ENCODE measurements around the gene ROPN1. TPM values are rescaled to one million over a fixed set of nuclear protein-coding genes. Genes with fewer than 3 reads are reported as not detected.
"Not testable (repeated sequence)": the region's sequence is repeated elsewhere in the genome, so short reads cannot be mapped to it uniquely, and the experiment has no call there.

Gene ROPN1
- not detected for total RNA-seq

DNA sequence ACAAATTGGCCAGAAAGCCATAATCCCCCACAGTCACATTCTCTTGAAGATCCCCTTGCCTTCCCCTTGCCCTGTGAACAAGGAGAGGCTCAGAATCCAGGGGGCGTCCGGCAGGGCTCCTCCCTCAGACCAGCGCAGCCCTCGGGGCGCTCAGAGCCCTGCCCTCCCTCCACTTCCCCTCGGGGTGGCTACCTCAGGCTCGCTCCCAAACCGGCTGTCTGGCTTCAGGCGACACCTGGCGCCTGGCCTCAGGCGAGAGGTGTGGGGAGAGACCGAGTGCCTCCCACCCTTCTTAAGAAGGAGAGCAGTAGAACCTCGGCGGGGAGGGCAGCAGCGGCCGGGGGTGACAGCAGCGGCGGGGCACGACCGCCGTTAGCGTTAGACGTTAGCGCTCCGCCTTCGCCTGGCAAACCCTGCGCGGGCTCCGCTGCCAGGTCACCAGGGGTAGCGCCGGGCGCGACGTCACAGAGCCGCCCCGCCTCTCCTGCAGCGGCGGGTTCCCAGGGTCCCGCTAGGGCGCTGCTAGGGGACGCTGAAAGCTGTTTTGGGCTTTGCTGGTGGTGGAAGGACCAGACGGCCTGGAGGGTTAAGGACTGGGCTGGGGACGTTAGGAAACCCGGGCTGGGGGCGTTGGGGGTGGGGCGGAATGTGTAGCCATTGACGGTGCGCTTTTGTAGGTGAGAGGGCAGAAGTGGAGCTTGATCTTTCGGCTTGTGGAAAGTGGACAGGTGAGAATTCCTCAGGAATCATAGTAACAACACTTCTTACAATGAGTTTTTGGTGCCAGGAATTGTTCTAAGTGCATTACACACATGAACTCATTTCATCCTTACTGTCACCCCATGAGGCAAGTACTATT lies at the start of gene ROPN1:
TSS of gene ROPN1 (minus strand) at position 395 of the 859 bp plus-strand sequence. CDS start 11,643 bp downstream, outside the sequence.
- not testable (repeated sequence) for H3K4me3 ChIP-seq (ENCODE audit: low read length in 3 of 3); H3K9ac ChIP-seq (ENCODE audit: low read depth in 1 of 3, low read length in 3 of 3); H3K4me1 ChIP-seq (ENCODE audit: control insufficient read depth in 3 of 3, insufficient read depth in 3 of 3, low read length in 3 of 3)

DNA sequence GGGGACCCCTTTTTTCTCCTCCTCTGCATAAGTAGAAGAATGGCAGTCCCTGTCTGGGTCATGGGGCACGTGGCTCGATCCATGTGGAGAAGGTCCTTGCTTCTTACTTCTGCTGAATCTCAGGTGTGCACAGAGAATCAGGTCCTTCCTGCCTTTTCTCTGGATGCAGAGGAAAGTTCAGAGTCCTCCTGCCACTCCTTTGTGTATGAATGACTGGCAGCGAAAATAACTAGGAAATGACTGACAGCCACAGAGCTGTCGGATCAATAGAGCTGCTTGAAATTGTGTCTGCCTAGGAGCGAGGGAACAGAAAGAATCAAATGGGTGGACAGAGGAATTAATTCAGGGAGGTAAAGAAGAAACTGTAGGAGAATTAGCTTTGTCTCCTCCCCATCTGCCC lies 49.6 kb upstream of the ROPN1 start:
- no peak overlapping the region for H3K4me3 ChIP-seq (ENCODE audit: low read length in 3 of 3)
- peaks cover 0 to 4% (median 0%) of the 10 kb centered on the region in 3 donors for H3K4me1 ChIP-seq (ENCODE audit: control insufficient read depth in 3 of 3, insufficient read depth in 3 of 3, low read length in 3 of 3)
- H3K9me3 ChIP-seq (ENCODE audit: control insufficient read depth in 3 of 3, low read length in 3 of 3): no peaks in the 10 kb centered on the region
- no peak overlapping the region for H3K27ac ChIP-seq (ENCODE audit: low read depth, low read length)
- no peaks in the 10 kb centered on the region for H3K36me3 ChIP-seq (ENCODE audit: control insufficient read depth in 3 of 3, insufficient read depth in 3 of 3, low read length in 3 of 3)
- no peaks in the 10 kb centered on the region for H3K27me3 ChIP-seq (ENCODE audit: control insufficient read depth in 3 of 3, insufficient read depth in 3 of 3, low read length in 3 of 3)
- H3K9ac ChIP-seq (ENCODE audit: low read depth in 1 of 3, low read length in 3 of 3): no peak overlapping the region

More for the DNA sequence above, at the start of gene ROPN1:
- not testable (repeated sequence) for H3K27ac ChIP-seq (ENCODE audit: low read depth, low read length); H3K27me3 ChIP-seq (ENCODE audit: control insufficient read depth in 3 of 3, insufficient read depth in 3 of 3, low read length in 3 of 3); H3K9me3 ChIP-seq (ENCODE audit: control insufficient read depth in 3 of 3, low read length in 3 of 3); H3K36me3 ChIP-seq (ENCODE audit: control insufficient read depth in 3 of 3, insufficient read depth in 3 of 3, low read length in 3 of 3)

DNA sequence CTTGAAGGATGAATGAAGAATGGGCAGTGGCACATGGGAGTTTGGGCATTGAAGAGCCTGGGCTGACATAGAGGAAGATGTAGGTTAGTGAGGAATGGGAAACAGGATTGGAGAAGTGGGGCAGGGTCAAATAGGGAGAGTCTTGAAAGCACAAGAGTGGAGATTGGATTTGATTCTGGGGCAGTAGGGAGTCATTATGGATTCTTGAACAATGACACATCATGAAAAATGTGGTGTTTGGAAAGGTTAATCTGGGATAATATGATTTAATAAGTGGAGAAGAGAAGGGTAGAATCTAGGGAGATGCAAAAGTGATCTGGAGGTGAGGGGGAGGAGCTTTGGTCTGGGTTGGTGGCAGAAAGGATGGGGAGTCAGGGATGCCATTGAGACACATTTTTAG lies 45.4 kb upstream of the ROPN1 start:
- H3K36me3 ChIP-seq (ENCODE audit: control insufficient read depth in 3 of 3, insufficient read depth in 3 of 3, low read length in 3 of 3): no peaks in the 10 kb centered on the region
- H3K27me3 ChIP-seq (ENCODE audit: control insufficient read depth in 3 of 3, insufficient read depth in 3 of 3, low read length in 3 of 3): no peaks in the 10 kb centered on the region
- H3K9ac ChIP-seq (ENCODE audit: low read depth in 1 of 3, low read length in 3 of 3): no peak overlapping the region
- H3K4me3 ChIP-seq (ENCODE audit: low read length in 3 of 3): no peak overlapping the region
- H3K27ac ChIP-seq (ENCODE audit: low read depth, low read length): no peak overlapping the region
- no peaks in the 10 kb centered on the region for H3K9me3 ChIP-seq (ENCODE audit: control insufficient read depth in 3 of 3, low read length in 3 of 3)
- peaks cover 8 to 17% (median 9%) of the 10 kb centered on the region in 3 donors for H3K4me1 ChIP-seq (ENCODE audit: control insufficient read depth in 3 of 3, insufficient read depth in 3 of 3, low read length in 3 of 3)

DNA sequence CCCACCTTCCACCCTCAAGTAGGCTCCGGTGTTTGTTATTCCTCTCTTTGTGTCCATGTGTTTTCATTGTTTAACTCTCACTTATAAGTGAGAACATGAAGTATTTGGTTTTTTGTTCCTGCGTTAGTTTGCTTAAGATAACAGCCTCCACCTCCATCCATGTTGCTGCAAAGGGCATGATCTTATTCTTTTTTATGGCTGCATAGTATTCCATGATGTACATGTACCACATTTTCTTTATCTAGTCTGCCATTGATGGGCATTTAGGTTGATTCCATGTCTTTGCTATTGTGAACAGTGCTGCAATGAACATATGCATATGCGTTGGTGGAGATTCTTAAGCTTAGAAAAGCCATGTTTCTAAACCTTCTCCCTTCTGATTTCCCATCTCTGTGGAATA lies 44.3 kb upstream of the ROPN1 start:
- not testable (repeated sequence) for H3K4me3 ChIP-seq (ENCODE audit: low read length in 3 of 3); H3K36me3 ChIP-seq (ENCODE audit: control insufficient read depth in 3 of 3, insufficient read depth in 3 of 3, low read length in 3 of 3); H3K27me3 ChIP-seq (ENCODE audit: control insufficient read depth in 3 of 3, insufficient read depth in 3 of 3, low read length in 3 of 3); H3K9ac ChIP-seq (ENCODE audit: low read depth in 1 of 3, low read length in 3 of 3); H3K27ac ChIP-seq (ENCODE audit: low read depth, low read length); H3K9me3 ChIP-seq (ENCODE audit: control insufficient read depth in 3 of 3, low read length in 3 of 3)
- H3K4me1 ChIP-seq (ENCODE audit: control insufficient read depth in 3 of 3, insufficient read depth in 3 of 3, low read length in 3 of 3): peaks cover 11 to 18% (median 12%) of the 10 kb centered on the region in 3 donors

DNA sequence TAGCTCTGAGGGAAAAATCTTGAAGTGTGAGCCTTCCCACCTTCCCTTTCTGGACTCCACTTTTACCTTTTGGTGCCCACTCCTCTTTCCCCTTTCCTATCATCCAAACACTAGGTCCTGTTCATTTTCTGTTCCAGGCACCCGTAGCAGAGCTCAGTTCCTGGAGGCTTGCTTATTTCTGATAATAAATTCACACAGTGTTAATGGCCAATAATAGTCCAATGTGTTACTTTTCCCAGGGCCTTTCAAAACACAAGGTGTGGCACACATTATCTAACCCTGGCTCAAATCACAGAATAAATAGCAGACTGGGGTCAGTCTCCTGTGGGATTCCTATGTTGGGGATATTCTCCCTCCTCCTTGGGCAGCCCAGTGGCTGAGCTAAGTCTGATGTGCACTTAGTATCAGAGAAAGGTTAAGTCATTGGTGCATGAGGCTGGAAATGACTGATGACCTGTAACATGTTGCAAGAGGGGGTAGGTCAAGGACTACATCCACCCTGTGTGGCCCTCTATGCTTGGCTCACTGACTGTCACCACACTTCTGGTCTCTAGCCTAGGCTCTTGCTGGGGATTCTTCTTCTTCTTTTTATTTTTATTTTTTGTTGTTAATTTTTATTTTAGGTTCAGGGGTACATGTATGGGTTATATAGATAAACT lies 43.7 kb upstream of the ROPN1 start:
- H3K4me1 ChIP-seq (ENCODE audit: control insufficient read depth in 3 of 3, insufficient read depth in 3 of 3, low read length in 3 of 3): peaks cover 11 to 18% (median 12%) of the 10 kb centered on the region in 3 donors
- H3K27me3 ChIP-seq (ENCODE audit: control insufficient read depth in 3 of 3, insufficient read depth in 3 of 3, low read length in 3 of 3): no peaks in the 10 kb centered on the region
- no peak overlapping the region for H3K9ac ChIP-seq (ENCODE audit: low read depth in 1 of 3, low read length in 3 of 3)
- H3K9me3 ChIP-seq (ENCODE audit: control insufficient read depth in 3 of 3, low read length in 3 of 3): no peaks in the 10 kb centered on the region
- no peak overlapping the region for H3K4me3 ChIP-seq (ENCODE audit: low read length in 3 of 3)
- H3K36me3 ChIP-seq (ENCODE audit: control insufficient read depth in 3 of 3, insufficient read depth in 3 of 3, low read length in 3 of 3): no peaks in the 10 kb centered on the region
- H3K27ac ChIP-seq (ENCODE audit: low read depth, low read length): no peak overlapping the region

DNA sequence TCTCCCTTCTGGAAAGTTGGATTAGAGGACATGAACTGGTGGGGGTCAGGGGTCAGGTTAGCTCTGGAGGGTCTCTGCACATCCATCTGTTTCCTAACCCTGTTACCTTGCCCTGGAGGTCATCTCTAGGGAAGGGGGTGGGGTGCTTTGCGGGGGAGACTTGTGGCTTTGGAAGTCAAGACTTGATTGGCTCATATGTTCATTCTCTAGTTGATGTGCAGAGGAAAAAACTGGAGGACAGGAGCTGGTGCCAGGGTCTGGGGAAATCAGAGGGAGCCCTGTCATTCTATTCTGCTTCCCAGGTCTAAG lies 42.9 kb upstream of the ROPN1 start:
- no peak overlapping the region for H3K9ac ChIP-seq (ENCODE audit: low read depth in 1 of 3, low read length in 3 of 3)
- H3K4me1 ChIP-seq (ENCODE audit: control insufficient read depth in 3 of 3, insufficient read depth in 3 of 3, low read length in 3 of 3): peaks cover 11 to 18% (median 12%) of the 10 kb centered on the region in 3 donors
- no peaks in the 10 kb centered on the region for H3K36me3 ChIP-seq (ENCODE audit: control insufficient read depth in 3 of 3, insufficient read depth in 3 of 3, low read length in 3 of 3)
- H3K4me3 ChIP-seq (ENCODE audit: low read length in 3 of 3): peak overlapping the region; percentile 58 to 81 (median 80)
- no peak overlapping the region for H3K27ac ChIP-seq (ENCODE audit: low read depth, low read length)
- no peaks in the 10 kb centered on the region for H3K9me3 ChIP-seq (ENCODE audit: control insufficient read depth in 3 of 3, low read length in 3 of 3)
- no peaks in the 10 kb centered on the region for H3K27me3 ChIP-seq (ENCODE audit: control insufficient read depth in 3 of 3, insufficient read depth in 3 of 3, low read length in 3 of 3)

DNA sequence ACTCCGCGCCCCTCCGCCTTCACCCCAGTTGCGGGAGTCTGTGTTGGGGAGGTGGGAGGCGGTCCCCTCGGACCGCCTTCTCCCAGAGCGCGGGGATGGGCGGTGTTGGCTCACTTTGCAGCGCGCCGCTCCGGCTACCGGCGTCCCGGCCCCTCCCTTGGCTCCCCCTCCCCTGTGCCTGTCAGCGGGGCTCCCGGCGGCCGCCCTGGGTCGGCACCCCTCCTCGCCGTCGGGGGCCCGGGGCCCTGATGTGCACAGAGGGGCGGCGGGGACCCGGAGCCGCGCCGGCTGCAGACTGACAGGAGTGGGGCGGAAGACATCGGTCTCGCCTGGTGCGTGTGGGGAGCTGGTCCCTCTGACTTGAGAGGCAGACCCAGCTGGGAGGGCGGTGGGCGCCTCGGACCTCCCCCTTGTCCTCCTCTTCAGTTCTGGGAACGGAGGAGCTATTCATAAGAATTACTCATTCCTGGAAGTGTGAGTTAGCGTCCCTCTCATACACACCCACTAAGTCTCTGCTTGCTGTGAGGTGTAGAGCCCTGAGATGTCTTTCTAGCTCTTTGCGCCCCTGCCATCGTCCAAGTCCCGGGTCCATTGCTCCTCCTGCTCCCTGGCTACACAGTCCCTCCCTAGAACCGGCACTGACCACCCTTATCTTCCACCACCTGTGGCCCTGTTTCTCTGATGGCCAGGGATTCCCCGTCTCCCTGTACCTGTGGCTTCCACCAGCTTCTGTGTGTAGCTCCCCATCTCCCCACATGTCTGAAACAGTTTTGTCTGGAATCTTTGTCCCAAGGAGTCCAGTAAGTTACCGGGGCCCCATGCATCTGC lies 42.3 kb upstream of the ROPN1 start:
- H3K4me3 ChIP-seq (ENCODE audit: low read length in 3 of 3): peak overlapping the region; percentile 76 to 81 (median 80)
- H3K27ac ChIP-seq (ENCODE audit: low read depth, low read length): peak overlapping the region; percentile 6
- no peaks in the 10 kb centered on the region for H3K9me3 ChIP-seq (ENCODE audit: control insufficient read depth in 3 of 3, low read length in 3 of 3)
- no peaks in the 10 kb centered on the region for H3K27me3 ChIP-seq (ENCODE audit: control insufficient read depth in 3 of 3, insufficient read depth in 3 of 3, low read length in 3 of 3)
- peaks cover 11 to 18% (median 12%) of the 10 kb centered on the region in 3 donors for H3K4me1 ChIP-seq (ENCODE audit: control insufficient read depth in 3 of 3, insufficient read depth in 3 of 3, low read length in 3 of 3)
- H3K36me3 ChIP-seq (ENCODE audit: control insufficient read depth in 3 of 3, insufficient read depth in 3 of 3, low read length in 3 of 3): no peaks in the 10 kb centered on the region
- peak overlapping the region; percentile 43 to 78 (median 77) for H3K9ac ChIP-seq (ENCODE audit: low read depth in 1 of 3, low read length in 3 of 3)

DNA sequence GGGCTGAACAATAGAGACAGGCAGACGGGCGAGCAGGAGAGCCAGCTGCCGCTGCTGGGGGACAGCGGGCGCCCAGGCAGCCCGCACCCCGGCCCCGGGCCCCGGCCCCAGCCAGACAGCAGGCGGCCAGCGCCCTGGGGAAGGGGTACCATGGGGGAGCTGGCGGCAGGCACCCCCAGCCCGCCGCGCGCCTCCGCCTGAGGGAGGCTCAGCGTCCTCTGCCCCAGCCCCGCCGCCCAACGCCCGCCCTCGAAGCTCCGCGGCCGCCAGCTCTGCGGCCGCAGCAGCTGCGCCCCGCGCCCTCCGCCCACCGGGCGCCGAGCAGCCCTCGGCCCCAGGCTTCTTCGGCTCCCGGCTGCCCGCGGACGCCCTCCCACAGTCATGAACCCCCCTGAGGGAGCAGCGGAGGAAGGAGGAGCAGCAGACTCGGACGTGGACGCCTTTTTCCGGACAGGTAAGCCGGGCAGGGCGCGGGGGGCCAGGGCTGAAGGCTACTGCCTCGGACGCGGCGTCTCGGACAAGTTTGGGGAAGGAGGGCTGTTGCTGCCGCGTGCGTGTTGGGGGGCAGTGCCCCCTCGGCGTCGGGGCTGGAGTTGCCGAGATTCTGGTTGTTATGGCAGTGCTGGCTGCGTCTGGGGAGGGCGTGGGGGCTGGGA lies 41.6 kb upstream of the ROPN1 start, which contains the start of gene KALRN:
TSS of gene KALRN (plus strand) at position 10 of the 656 bp plus-strand sequence.
- Histone ChIP-seq H3K9me3 (ENCODE audit: control insufficient read depth in 3 of 3, low read length in 3 of 3) (no peaks in the 10 kb centered on the region), H3K36me3 (ENCODE audit: control insufficient read depth in 3 of 3, insufficient read depth in 3 of 3, low read length in 3 of 3) (no peaks in the 10 kb centered on the region), H3K4me1 (ENCODE audit: control insufficient read depth in 3 of 3, insufficient read depth in 3 of 3, low read length in 3 of 3) (peaks cover 11 to 18% (median 12%) of the 10 kb centered on the region in 3 donors), H3K27ac (ENCODE audit: low read depth, low read length) (peak within 1 kb of the TSS; percentile 73), H3K4me3 (ENCODE audit: low read length in 3 of 3) (peak within 1 kb of the TSS; percentile 80 to 89 (median 80)), H3K27me3 (ENCODE audit: control insufficient read depth in 3 of 3, insufficient read depth in 3 of 3, low read length in 3 of 3) (peaks cover 0 to 3% (median 0%) of the 10 kb centered on the region in 3 donors), H3K9ac (ENCODE audit: low read depth in 1 of 3, low read length in 3 of 3) (peak within 1 kb of the TSS; percentile 78 to 89 (median 82))

DNA sequence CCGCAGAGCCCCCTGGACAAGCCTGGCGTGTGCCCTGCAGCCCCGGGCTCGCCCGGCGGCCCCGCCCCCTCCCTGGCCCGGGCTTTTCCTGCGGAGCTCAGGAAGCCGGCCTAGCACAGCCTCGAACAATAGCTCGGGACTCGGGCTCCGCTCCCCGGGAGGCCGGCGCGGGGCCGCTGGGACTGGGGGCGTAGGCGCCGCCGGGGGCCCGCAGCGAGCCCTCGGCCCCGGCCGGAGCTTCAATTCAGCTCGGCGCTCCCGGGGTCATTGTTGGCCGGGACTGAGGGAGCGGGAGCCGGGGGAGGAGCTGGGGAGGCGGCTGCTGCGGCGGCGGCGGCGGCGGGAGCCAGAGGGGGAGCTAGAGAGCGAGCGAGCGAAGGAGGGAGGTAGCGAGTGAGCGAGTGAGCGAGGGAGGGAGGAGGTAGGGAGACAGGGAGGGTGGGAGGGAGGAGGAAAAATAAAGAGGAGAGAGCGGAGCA lies 41.0 kb upstream of the ROPN1 start:
- H3K36me3 ChIP-seq (ENCODE audit: control insufficient read depth in 3 of 3, insufficient read depth in 3 of 3, low read length in 3 of 3): no peaks in the 10 kb centered on the region
- peak overlapping the region; percentile 73 for H3K27ac ChIP-seq (ENCODE audit: low read depth, low read length)
- H3K27me3 ChIP-seq (ENCODE audit: control insufficient read depth in 3 of 3, insufficient read depth in 3 of 3, low read length in 3 of 3): peaks cover 0 to 3% (median 0%) of the 10 kb centered on the region in 3 donors
- H3K9ac ChIP-seq (ENCODE audit: low read depth in 1 of 3, low read length in 3 of 3): peak overlapping the region; percentile 78 to 89 (median 82)
- H3K4me3 ChIP-seq (ENCODE audit: low read length in 3 of 3): peak overlapping the region; percentile 80 to 89 (median 80)
- peaks cover 11 to 18% (median 12%) of the 10 kb centered on the region in 3 donors for H3K4me1 ChIP-seq (ENCODE audit: control insufficient read depth in 3 of 3, insufficient read depth in 3 of 3, low read length in 3 of 3)
- no peaks in the 10 kb centered on the region for H3K9me3 ChIP-seq (ENCODE audit: control insufficient read depth in 3 of 3, low read length in 3 of 3)

Measured in skeletal muscle tissue (tissue), 4 donors.